Esophagus muscularis mucosa (tissue), 4 donors: ENCODE measurements around the gene VILL. TPM values are rescaled to one million over a fixed set of nuclear protein-coding genes. Genes with fewer than 3 reads are reported as not detected.

ENCODE experiments used
- DNase-seq: peaks from one replicate; pipeline ENCODE4 v3.0.0-alpha.2; 2017; ENCODE audit errors: extremely low spot score
- H3K27ac ChIP-seq, 4 donors: fragments of 200-600 bp; sonication (generic); replicated peaks in 1 of 4; 1 replicate in 3 of 4; 2 replicates in 1 of 4; pipeline ENCODE4 v1.5.1; 2016 to 2019; ENCODE audit warnings: mild to moderate bottlenecking in 1 of 4
- H3K27me3 ChIP-seq, 4 donors: fragments of 200-600 bp; sonication (generic); one replicate each; pipeline versions ENCODE4 v1.5.1 to v1.6.0; 2016 to 2019
- H3K36me3 ChIP-seq, 4 donors: fragments of 200-600 bp; sonication (generic); one replicate each; pipeline ENCODE4 v1.5.1; 2016 to 2019
- H3K4me1 ChIP-seq, 4 donors: fragments of 200-600 bp; sonication (generic); one replicate each; pipeline ENCODE4 v1.5.1; 2016 to 2019
- H3K4me3 ChIP-seq, 4 donors: fragments of 200-600 bp; sonication (generic); 1 replicate in 2 of 4; 2 replicates in 2 of 4; pipeline ENCODE4 v1.5.1; 2016 to 2019; ENCODE audit warnings: mild to moderate bottlenecking in 4 of 4, moderate library complexity in 1 of 4
- H3K9me3 ChIP-seq, 4 donors: fragments of 200-600 bp; sonication (generic); 1 replicate in 3 of 4; 2 replicates in 1 of 4; pipeline ENCODE4 v1.5.1; 2016 to 2019
- EP300 ChIP-seq: sonication (generic); formaldehyde crosslinking; IDR thresholded peaks from one replicate; pipeline ENCODE4 v1.6.1; 2017; ENCODE audit warnings: antibody characterized with exemption
- POLR2A ChIP-seq: fragments of 450-650 bp; IDR thresholded peaks from one replicate; pipeline ENCODE4 v1.6.1; 2017; ENCODE audit warnings: antibody characterized with exemption, moderate library complexity, mild to moderate bottlenecking, low read depth
- POLR2AphosphoS5 ChIP-seq, 2 donors: sonication (generic); formaldehyde crosslinking; IDR thresholded peaks; one replicate each; pipeline ENCODE4 v1.6.1; 2017; ENCODE audit warnings: antibody characterized with exemption in 2 of 2
- WGBS: methylation state at CpG from one replicate; pipeline ENCODE4 v1.1.5; 2018; 5-methylcytosine and 5-hydroxymethylcytosine counted together
- intact Hi-C: fragments of 100-400 bp; cut with DNase I; formaldehyde crosslinking; loops from one replicate; pipeline ENCODE4 v1.15.1; 2023
- total RNA-seq, 4 donors: library from RNA; depleted of rRNA; stranded (reverse); fragments of >200 nt; gene quantifications; one replicate each; pipeline versions ENCODE4 v1.1.0 to v1.2.1, GENCODE V29; 2016
- TF ChIP-seq, protein P1 (sequence below), 3 experiments: fragments of 200-600 bp in 2 of 3; fragments of 450-650 bp in 1 of 3; sonication (generic) in 2 of 3; IDR thresholded peaks; one replicate each; pipeline ENCODE4 v1.5.1; 2017 to 2019; ENCODE audit warnings: antibody characterized with exemption in 3 of 3, mild to moderate bottlenecking in 2 of 3, moderate library complexity in 1 of 3

Gene VILL
- total RNA-seq, 4 donors from 2014 or later: 3.2 to 5.1 (median 4.4) TPM

GRCh38 chr3:38017445-38018295, 27.1 kb downstream of the VILL start:
- Histone ChIP-seq H3K4me3 (no peak overlapping the region), H3K36me3 (peaks cover 24 to 68% (median 55%) of the 10 kb centered on the region in 4 donors), H3K9me3 (peaks cover 0 to 9% (median 3%) of the 10 kb centered on the region in 4 donors), H3K27me3 (no peaks in the 10 kb centered on the region), H3K27ac (no peak overlapping the region), H3K4me1 (peaks cover 0 to 2% (median 0%) of the 10 kb centered on the region in 4 donors)
- no peak for DNase-seq
- 84% methylated on average over 5 of the region's 9 CpGs for whole genome bisulfite sequencing
- no peak for TF ChIP-seq POLR2AphosphoS5 (IDR thresholded peaks at IDR 0.05)
- no peak for TF ChIP-seq EP300
- TF ChIP-seq, protein P1, sequence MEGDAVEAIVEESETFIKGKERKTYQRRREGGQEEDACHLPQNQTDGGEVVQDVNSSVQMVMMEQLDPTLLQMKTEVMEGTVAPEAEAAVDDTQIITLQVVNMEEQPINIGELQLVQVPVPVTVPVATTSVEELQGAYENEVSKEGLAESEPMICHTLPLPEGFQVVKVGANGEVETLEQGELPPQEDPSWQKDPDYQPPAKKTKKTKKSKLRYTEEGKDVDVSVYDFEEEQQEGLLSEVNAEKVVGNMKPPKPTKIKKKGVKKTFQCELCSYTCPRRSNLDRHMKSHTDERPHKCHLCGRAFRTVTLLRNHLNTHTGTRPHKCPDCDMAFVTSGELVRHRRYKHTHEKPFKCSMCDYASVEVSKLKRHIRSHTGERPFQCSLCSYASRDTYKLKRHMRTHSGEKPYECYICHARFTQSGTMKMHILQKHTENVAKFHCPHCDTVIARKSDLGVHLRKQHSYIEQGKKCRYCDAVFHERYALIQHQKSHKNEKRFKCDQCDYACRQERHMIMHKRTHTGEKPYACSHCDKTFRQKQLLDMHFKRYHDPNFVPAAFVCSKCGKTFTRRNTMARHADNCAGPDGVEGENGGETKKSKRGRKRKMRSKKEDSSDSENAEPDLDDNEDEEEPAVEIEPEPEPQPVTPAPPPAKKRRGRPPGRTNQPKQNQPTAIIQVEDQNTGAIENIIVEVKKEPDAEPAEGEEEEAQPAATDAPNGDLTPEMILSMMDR (IDR thresholded peaks at IDR 0.05): no peak
- no peak for TF ChIP-seq POLR2A
- intact Hi-C loops: no loop called here

DNA sequence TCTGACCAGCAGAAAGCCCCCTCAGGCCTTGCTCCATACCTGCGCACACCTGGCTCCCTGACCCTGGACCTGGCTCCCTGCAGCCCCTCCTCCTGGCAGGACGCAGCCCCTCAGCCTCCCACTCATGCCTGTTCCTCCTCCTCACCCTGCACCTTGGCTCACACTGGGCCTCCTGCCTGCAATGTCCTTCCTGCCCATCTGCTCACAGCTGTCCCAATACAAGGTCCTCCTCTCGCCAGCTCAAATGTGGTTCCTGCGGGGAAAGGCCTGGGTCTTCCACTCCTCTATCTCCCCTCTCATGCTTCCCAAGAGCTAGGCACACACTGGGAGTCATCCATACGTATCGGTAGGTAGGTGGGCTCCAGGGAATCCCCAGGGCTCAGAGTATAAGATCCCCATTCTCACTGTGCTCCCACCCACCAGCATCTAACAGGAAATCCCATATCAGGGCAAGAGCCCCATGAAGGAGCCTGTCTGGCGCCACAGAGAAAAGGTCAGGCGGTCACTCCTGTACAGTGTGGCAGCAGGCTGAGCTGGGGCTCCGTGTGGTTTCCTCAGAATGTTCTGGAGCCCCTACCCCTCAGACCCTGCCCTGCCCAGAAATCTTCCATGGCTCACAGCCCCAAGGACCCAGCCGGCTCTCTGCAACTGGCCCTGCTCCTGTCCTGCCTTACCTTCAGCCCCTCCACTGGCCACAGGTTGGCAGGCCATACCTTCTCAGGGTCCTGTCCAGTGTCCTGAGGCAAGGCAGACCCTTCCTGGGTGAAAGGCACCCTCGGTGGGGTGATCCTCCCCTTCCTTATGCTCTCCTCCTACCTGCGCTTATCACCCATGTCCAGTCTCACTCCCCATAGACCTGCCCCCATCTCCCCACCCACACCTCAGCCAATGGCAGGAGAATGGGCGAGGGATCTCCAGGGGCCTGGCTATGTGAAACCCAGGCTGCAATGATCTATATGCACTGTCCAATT, 28.0 kb downstream of the VILL start:
- H3K4me3 ChIP-seq: no peak overlapping the region
- peaks cover 0 to 9% (median 3%) of the 10 kb centered on the region in 4 donors for H3K9me3 ChIP-seq
- no peaks in the 10 kb centered on the region for H3K27me3 ChIP-seq
- TF ChIP-seq POLR2AphosphoS5 (IDR thresholded peaks at IDR 0.05): no peak
- no peak for TF ChIP-seq POLR2A
- TF ChIP-seq, protein P1 (IDR thresholded peaks at IDR 0.05): no peak
- TF ChIP-seq EP300: no peak
- no peak for DNase-seq
- intact Hi-C loops: no loop called here
- H3K27ac ChIP-seq: no peak overlapping the region
- H3K4me1 ChIP-seq: peaks cover 3 to 11% (median 4%) of the 10 kb centered on the region in 4 donors
- peaks cover 24 to 65% (median 55%) of the 10 kb centered on the region in 4 donors for H3K36me3 ChIP-seq
- WGBS: 92% methylated on average over 10 of the region's 13 CpGs

DNA sequence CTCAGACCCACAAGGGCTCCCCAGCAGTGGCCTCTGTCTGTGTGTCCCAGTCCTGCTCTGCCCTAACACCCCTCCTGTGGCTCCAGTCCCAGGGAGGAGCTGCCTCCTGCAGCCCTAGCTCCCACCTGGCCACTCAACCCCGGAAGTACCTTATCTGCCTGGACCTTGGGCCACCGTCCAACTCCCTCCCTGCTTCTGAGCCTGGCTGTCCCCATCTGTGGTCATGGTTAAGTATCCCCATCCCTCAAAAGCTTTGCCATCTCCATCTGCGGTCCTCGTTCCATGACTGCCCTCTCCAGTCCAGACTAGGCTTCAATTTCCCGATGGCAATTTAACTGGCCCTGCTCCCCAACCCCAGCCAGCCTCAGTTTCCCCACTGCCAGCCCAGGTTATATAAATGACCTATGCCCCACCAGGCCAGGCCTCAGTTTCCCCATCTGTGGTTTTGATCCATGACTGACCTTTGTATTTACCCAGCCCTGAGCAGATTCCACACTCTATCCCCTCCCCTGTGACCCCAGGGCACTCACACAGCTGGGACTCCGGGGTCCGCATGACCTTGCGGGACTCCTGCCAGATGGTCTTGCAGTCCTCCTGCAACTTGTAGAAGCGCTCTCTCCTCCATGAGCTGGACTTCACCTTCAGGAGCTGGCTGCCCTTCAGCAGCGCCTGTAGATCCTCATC, 29.2 kb downstream of the VILL start:
- Histone ChIP-seq H3K4me3 (no peak overlapping the region), H3K27me3 (no peaks in the 10 kb centered on the region), H3K4me1 (peaks cover 4 to 12% (median 11%) of the 10 kb centered on the region in 4 donors), H3K9me3 (peaks cover 0 to 9% (median 3%) of the 10 kb centered on the region in 4 donors), H3K27ac (no peak overlapping the region), H3K36me3 (peaks cover 24 to 56% (median 50%) of the 10 kb centered on the region in 4 donors)
- WGBS: 85% methylated on average over 10 of the region's 10 CpGs
- intact Hi-C loops: no loop called here
- no peak for TF ChIP-seq EP300
- no peak for TF ChIP-seq POLR2AphosphoS5 (IDR thresholded peaks at IDR 0.05)
- TF ChIP-seq, protein P1 (IDR thresholded peaks at IDR 0.05): no peak
- TF ChIP-seq POLR2A: no peak
- no peak for DNase-seq

- Histone ChIP-seq H3K27ac (no peak overlapping the region), H3K36me3 (peaks cover 19 to 51% (median 45%) of the 10 kb centered on the region in 4 donors), H3K9me3 (peaks cover 0 to 9% (median 3%) of the 10 kb centered on the region in 4 donors), H3K4me1 (peaks cover 4 to 15% (median 13%) of the 10 kb centered on the region in 4 donors), H3K27me3 (no peaks in the 10 kb centered on the region), H3K4me3 (no peak overlapping the region)
- DNase-seq: no peak
- TF ChIP-seq POLR2A: no peak
- TF ChIP-seq EP300: no peak
- intact Hi-C loops: no loop called here
- WGBS: 85% methylated on average over 3 of the region's 3 CpGs
Observed at GRCh38 chr3:38020342-38020726, 29.7 kb downstream of the VILL start.
